Measurements from ENCODE around the gene SKIC8. TPM values are rescaled to one million over a fixed set of nuclear protein-coding genes. Genes with fewer than 3 reads are reported as not detected.

SKIC8 gene
- total and polyA plus RNA-seq, 2 of the 13 experiments (the other 11 are each of a cell fraction or from before 2014, with no cell fraction given) = 69.5 to 70.6 TPM

DNA sequence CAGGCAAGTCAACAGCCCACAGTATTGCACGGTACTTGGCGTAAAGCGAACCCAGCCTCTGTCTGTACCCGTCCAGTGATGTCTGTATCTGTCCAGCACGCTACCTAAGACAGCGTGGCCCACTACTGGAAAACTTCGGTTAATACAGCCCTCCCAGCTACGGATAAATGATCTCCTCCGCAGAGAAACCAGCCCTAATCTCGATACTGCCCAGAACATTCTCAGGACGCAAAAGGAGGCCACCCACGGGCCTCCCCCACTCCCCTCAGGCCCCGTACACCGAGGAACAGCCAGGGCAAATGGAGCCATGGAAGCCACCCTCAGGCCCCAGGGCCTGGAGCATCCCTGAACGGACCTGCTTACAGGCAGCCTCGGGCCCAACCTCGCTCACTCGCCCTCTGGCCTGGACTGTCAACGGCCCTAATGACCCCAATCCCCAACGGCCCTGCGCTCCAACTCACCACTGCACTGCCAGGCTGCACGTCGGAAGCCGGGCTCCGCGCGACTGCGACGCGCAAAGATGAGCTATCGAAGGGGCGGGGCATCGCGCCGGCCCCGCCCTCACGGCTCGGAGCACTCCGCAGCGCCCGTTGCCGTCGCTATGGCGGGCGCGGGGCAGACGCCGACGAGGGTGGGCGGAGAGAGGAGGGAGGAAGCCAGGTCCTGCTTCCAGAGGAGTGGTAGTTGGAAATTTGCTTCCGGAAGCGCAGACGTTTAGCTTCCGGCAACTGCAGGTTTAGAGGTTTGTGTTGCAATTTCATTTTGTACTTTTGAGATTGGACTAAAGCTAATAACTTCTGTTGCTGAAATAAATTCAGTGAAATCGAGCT is at the start of gene SKIC8 (continued):
- TF ChIP-seq MAFF (IDR thresholded peaks at IDR 0.05; ENCODE audit: low read depth, low read length) (no peak), JDP2 (CRISPR knock-in tag; IDR thresholded peaks at IDR 0.05; ENCODE audit: borderline replicate concordance) (no peak), ZNF75D (CRISPR knock-in tag; IDR thresholded peaks at IDR 0.05; ENCODE audit: borderline replicate concordance) (no peak), ZFP36L1 (CRISPR knock-in tag; IDR thresholded peaks at IDR 0.05) (peak; percentile 6; the same call in 1 of the 2 replicates), SMYD3 (CRISPR knock-in tag; IDR thresholded peaks at IDR 0.05) (no peak), THAP11 (CRISPR knock-in tag; IDR thresholded peaks at IDR 0.05) (peak; percentile 90), ZBTB8A (CRISPR knock-in tag; IDR thresholded peaks at IDR 0.05; ENCODE audit: borderline replicate concordance, low read depth) (no peak), NFKBIZ (CRISPR knock-in tag; IDR thresholded peaks at IDR 0.05) (no peak), MAFK (conservative IDR thresholded peaks at IDR 0.05 in 1 of 2, IDR thresholded peaks at IDR 0.05 in 1 of 2; ENCODE audit: low read length in 2 of 2) (no peak), ZMAT3 (CRISPR knock-in tag; conservative IDR thresholded peaks at IDR 0.05) (peak; percentile 63; the same call in 1 of the 2 replicates), PHF5A (CRISPR knock-in tag; IDR thresholded peaks at IDR 0.05; ENCODE audit: low read depth, unreplicated experiment) (no peak), DR1 (CRISPR knock-in tag; IDR thresholded peaks at IDR 0.05) (peak; percentile 61; the same call in 1 of the 2 replicates)
- TF ChIP-seq, protein P1, sequence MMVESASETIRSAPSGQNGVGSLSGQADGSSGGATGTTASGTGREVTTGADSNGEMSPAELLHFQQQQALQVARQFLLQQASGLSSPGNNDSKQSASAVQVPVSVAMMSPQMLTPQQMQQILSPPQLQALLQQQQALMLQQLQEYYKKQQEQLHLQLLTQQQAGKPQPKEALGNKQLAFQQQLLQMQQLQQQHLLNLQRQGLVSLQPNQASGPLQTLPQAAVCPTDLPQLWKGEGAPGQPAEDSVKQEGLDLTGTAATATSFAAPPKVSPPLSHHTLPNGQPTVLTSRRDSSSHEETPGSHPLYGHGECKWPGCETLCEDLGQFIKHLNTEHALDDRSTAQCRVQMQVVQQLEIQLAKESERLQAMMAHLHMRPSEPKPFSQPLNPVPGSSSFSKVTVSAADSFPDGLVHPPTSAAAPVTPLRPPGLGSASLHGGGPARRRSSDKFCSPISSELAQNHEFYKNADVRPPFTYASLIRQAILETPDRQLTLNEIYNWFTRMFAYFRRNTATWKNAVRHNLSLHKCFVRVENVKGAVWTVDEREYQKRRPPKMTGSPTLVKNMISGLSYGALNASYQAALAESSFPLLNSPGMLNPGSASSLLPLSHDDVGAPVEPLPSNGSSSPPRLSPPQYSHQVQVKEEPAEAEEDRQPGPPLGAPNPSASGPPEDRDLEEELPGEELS (CRISPR knock-in tag; IDR thresholded peaks at IDR 0.05) = 0 out of 2 replicates have a peak, but pooled peaks have one; percentile 32
- TF ChIP-seq, protein P2, sequence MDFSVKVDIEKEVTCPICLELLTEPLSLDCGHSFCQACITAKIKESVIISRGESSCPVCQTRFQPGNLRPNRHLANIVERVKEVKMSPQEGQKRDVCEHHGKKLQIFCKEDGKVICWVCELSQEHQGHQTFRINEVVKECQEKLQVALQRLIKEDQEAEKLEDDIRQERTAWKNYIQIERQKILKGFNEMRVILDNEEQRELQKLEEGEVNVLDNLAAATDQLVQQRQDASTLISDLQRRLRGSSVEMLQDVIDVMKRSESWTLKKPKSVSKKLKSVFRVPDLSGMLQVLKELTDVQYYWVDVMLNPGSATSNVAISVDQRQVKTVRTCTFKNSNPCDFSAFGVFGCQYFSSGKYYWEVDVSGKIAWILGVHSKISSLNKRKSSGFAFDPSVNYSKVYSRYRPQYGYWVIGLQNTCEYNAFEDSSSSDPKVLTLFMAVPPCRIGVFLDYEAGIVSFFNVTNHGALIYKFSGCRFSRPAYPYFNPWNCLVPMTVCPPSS (IDR thresholded peaks at IDR 0.05) = no peak
- TF ChIP-seq, protein P3, sequence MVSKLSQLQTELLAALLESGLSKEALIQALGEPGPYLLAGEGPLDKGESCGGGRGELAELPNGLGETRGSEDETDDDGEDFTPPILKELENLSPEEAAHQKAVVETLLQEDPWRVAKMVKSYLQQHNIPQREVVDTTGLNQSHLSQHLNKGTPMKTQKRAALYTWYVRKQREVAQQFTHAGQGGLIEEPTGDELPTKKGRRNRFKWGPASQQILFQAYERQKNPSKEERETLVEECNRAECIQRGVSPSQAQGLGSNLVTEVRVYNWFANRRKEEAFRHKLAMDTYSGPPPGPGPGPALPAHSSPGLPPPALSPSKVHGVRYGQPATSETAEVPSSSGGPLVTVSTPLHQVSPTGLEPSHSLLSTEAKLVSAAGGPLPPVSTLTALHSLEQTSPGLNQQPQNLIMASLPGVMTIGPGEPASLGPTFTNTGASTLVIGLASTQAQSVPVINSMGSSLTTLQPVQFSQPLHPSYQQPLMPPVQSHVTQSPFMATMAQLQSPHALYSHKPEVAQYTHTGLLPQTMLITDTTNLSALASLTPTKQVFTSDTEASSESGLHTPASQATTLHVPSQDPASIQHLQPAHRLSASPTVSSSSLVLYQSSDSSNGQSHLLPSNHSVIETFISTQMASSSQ (IDR thresholded peaks at IDR 0.05; ENCODE audit: low read depth) = no peak
- TF ChIP-seq, protein P3 (CRISPR knock-in tag; IDR thresholded peaks at IDR 0.05; ENCODE audit: borderline replicate concordance) = peak; percentile 38; the same call in 1 of the 2 replicates
- TF ChIP-seq, protein P4, sequence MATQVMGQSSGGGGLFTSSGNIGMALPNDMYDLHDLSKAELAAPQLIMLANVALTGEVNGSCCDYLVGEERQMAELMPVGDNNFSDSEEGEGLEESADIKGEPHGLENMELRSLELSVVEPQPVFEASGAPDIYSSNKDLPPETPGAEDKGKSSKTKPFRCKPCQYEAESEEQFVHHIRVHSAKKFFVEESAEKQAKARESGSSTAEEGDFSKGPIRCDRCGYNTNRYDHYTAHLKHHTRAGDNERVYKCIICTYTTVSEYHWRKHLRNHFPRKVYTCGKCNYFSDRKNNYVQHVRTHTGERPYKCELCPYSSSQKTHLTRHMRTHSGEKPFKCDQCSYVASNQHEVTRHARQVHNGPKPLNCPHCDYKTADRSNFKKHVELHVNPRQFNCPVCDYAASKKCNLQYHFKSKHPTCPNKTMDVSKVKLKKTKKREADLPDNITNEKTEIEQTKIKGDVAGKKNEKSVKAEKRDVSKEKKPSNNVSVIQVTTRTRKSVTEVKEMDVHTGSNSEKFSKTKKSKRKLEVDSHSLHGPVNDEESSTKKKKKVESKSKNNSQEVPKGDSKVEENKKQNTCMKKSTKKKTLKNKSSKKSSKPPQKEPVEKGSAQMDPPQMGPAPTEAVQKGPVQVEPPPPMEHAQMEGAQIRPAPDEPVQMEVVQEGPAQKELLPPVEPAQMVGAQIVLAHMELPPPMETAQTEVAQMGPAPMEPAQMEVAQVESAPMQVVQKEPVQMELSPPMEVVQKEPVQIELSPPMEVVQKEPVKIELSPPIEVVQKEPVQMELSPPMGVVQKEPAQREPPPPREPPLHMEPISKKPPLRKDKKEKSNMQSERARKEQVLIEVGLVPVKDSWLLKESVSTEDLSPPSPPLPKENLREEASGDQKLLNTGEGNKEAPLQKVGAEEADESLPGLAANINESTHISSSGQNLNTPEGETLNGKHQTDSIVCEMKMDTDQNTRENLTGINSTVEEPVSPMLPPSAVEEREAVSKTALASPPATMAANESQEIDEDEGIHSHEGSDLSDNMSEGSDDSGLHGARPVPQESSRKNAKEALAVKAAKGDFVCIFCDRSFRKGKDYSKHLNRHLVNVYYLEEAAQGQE (IDR thresholded peaks at IDR 0.05; ENCODE audit: borderline replicate concordance in 1 of 2, low read depth in 1 of 2, low read length in 2 of 2) = no peak
